GM13976 (cell line): ENCODE data around the gene FTCD.

Experiments used
- DNase-seq: peaks from one replicate; pipeline ENCODE4 v3.0.0; 2012; ENCODE audit warnings: low spot score
- CTCF ChIP-seq: IDR thresholded peaks from 2 replicates; pipeline ENCODE4 v1.5.1; 2012; ENCODE audit warnings: borderline replicate concordance, mild to moderate bottlenecking; ENCODE audit not compliant: insufficient read depth; ENCODE audit errors: extremely low read depth, missing control alignments, control extremely low read depth
- in situ Hi-C: fragments of 300-500 bp; cut with MboI; formaldehyde crosslinking; loops from one replicate; pipeline ENCODE4 v1.12.0; 2022; ENCODE audit warnings: low sequenced_read_pairs, mixed read lengths, inconsistent platforms; ENCODE audit not compliant: unreplicated experiment

Gene FTCD

GRCh38 chr21:46154955-46155513, 345 bp downstream of the FTCD start:
- TF ChIP-seq CTCF = no peak
- in situ Hi-C loops = no loop called here
- no peak for DNase-seq

DNA sequence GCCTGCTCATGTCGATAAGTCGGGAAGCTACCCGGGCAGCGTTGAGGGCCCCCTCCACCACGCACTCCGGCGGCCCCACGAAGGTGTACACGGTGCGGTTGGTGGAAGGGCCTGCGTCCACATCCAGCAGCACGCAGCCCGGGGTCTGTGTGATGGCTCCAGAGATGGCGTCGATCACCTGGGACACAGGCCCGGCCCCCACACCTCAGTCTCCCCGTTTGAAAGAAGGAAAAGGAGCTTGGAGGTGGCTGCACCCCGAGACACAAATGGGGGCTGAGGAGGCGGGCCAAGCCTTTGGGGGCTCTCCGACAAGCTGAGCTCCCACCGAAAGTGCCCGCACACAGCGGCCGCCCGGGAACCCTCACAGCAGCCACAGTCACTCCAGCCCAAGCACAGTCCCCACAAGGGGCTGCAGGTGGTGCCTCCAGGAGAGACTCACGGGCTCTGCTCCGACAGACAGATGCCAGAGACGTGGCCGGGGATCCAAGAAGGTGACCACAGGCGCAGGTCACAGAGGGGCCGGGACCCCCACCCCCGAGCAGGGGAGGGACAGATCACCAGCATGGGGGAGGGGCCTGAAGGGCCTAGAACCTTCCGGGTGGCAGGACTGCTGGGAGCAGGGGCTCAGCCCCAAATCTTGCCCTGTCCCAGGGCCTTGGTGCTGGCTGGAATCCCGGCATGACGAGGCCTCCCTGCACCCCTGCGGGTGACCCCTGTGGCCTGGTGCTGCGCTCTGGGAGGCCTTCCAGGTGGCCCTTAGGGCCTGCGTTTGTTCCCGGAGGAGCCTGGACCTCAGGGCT, 1.0 kb downstream of the FTCD start:
- no peak for DNase-seq
- no peak for TF ChIP-seq CTCF
- in situ Hi-C loops = no loop called here

- DNase-seq = peak; percentile 85
- in situ Hi-C loops = no loop called here
- peak; percentile 78 for TF ChIP-seq CTCF
Measured at GRCh38 chr21:46153247-46154154, 1.9 kb downstream of the FTCD start.

DNA sequence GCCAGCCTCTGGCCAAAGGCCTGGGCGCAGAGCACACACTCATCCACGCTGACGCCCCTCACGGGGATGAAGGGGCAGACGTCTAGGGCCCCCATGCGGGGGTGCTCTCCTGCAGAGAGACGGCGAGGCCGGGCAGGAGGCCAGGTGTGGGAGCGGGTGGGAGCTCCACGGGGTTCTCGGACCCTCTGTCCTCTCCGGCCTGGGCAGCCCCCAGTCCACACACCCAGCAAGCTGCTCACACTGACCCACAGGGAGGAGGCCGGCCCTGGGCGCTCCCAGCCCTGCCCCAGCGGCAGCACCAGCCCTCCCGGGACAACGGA, 2.5 kb downstream of the FTCD start:
- no peak for TF ChIP-seq CTCF
- no peak for DNase-seq
- in situ Hi-C loops = no loop called here

DNA sequence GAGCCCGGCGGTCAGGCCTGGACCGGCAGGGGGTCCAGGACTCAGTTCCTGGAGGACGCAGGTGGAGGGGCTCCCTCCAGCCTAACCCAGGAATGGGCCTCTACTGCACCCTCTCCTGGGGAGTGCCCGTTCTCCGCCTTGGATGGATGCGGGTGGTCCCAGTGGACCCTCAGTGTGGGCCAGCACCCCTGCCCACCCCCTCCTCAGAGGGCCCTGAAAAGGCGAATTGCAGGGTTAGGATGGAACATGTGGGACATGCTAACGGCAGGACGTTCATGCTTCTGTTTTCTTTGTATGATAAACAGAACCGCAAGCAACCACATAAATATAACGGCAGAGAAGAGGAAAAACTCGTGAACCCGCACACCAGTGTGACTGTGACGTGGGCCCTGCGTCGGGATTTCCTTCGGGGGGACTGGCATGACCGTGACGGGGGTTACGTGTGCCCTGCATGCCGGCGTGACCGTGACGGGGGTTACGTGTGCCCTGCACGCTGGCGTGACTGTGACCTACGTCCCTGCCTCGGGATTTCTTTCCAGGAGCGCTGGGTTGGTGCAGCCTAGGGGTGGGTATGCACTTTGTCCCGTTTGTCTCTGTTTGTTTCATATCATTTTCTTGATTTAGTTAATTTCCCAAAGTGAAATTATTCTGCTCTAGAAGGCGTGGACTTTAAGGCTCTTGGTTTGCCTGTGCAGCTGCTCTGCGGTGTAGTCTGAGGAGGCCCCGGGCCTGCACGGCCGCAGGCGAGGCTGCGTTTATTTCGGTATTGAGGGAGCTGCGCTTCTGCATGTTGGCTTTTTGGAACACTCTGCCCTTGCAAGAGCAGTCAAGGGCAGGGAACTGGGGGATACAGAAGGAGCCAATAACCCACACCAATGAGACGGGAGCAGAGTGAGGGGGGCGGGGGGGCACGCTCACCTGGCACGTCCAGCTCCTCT, 3.1 kb downstream of the FTCD start:
- TF ChIP-seq CTCF = no peak
- DNase-seq = no peak
- in situ Hi-C loops = no loop called here
